PC-3 (cell line): ENCODE measurements around the gene EPO. TPM values are rescaled to one million over a fixed set of nuclear protein-coding genes. Genes with fewer than 3 reads are reported as not detected.

Experiments
- ATAC-seq: fragments of 200-7000 bp; cut with Tn5 transposase; 2 replicates; pipeline ENCODE4 v1.9.1; 2020; ENCODE audit warnings: mild to moderate bottlenecking, moderate library complexity
- BruUV-seq: library from RNA; stranded (reverse); fragments of 400-500 nt; replicated peaks from 2 replicates; lab custom pipeline; 2021; lab: Mats Ljungman, UMichigan
- CTCF ChIA-PET: fragments of 300-600 bp; sonication (Branson Sonifier 250); formaldehyde crosslinking; loops from one replicate; lab custom pipeline; 2022; ENCODE audit warnings: antibody characterized with exemption; lab: Charles Lee
- POLR2A ChIA-PET: fragments of 300-600 bp; sonication (Branson Sonifier 250); formaldehyde crosslinking; loops from one replicate; lab custom pipeline; 2022; ENCODE audit warnings: antibody characterized with exemption; ENCODE audit not compliant: unreplicated experiment; lab: Charles Lee
- DNase-seq: peaks from one replicate; pipeline ENCODE4 v3.0.0-alpha.2; 2015
- H2AFZ ChIP-seq: fragments of 300-600 bp; sonication (generic); 2 replicates; pipeline ENCODE4 v1.6.0; 2016; ENCODE audit warnings: antibody characterized with exemption, low read length
- H3F3A ChIP-seq: fragments of 300-600 bp; sonication (generic); one replicate; pipeline ENCODE4 v1.6.0; 2017; ENCODE audit warnings: antibody characterized with exemption, low read length, control low read depth, mild to moderate bottlenecking; ENCODE audit not compliant: unreplicated experiment
- H3K27ac ChIP-seq: fragments of 300-600 bp; sonication (generic); 2 replicates; pipeline ENCODE4 v1.5.1; 2016; ENCODE audit warnings: mild to moderate bottlenecking, low read length
- H3K27me3 ChIP-seq: fragments of 300-600 bp; sonication (generic); 2 replicates; pipeline ENCODE4 v1.6.1; 2016; ENCODE audit warnings: low read length, mixed read lengths
- H3K36me3 ChIP-seq: fragments of 300-600 bp; sonication (generic); 2 replicates; pipeline ENCODE4 v1.6.1; 2016; ENCODE audit warnings: low read depth, mixed run types, low read length, mixed read lengths
- H3K4me1 ChIP-seq: fragments of 300-600 bp; sonication (generic); 2 replicates; pipeline ENCODE4 v1.5.1; 2016; ENCODE audit warnings: low read length; ENCODE audit not compliant: insufficient read depth
- H3K4me2 ChIP-seq: fragments of 300-600 bp; sonication (generic); 2 replicates; pipeline ENCODE4 v1.6.0; 2016; ENCODE audit warnings: low read length
- H3K4me3 ChIP-seq: fragments of 300-600 bp; sonication (generic); 2 replicates; pipeline ENCODE4 v1.5.1; 2016; ENCODE audit warnings: mild to moderate bottlenecking, low read length, mixed read lengths
- H3K79me2 ChIP-seq: fragments of 300-600 bp; sonication (generic); 2 replicates; pipeline ENCODE4 v1.6.1; 2017; ENCODE audit warnings: low read length, mixed read lengths
- H3K9ac ChIP-seq: fragments of 300-600 bp; sonication (generic); 2 replicates; pipeline ENCODE4 v1.6.0; 2016; ENCODE audit warnings: mild to moderate bottlenecking, low read length
- H3K9me2 ChIP-seq: fragments of 300-600 bp; sonication (generic); replicated peaks from 2 replicates; pipeline ENCODE4 v1.6.1; 2016; ENCODE audit warnings: mixed run types, low read length, mixed read lengths
- H3K9me3 ChIP-seq: fragments of 300-600 bp; sonication (generic); 2 replicates; pipeline ENCODE4 v1.6.1; 2016; ENCODE audit warnings: low read length, mixed read lengths
- H4K20me1 ChIP-seq: fragments of 300-600 bp; sonication (generic); 2 replicates; pipeline ENCODE4 v1.6.1; 2016; ENCODE audit warnings: low read length, mixed read lengths
- CTCF ChIP-seq: fragments of 300-600 bp; sonication (generic); conservative IDR thresholded peaks from 2 replicates; pipeline ENCODE4 v1.5.1; 2017; ENCODE audit warnings: antibody characterized with exemption, low read depth, mild to moderate bottlenecking, low read length
- EZH2 ChIP-seq: fragments of 300-600 bp; sonication (generic); IDR thresholded peaks from one replicate; pipeline ENCODE4 v1.6.1; 2017; ENCODE audit warnings: antibody characterized with exemption, mild to moderate bottlenecking, low read length; ENCODE audit not compliant: unreplicated experiment
- EZH2phosphoT487 ChIP-seq: fragments of 300-600 bp; sonication (generic); IDR thresholded peaks from 2 replicates; pipeline ENCODE4 v1.6.1; 2018; ENCODE audit warnings: mild to moderate bottlenecking, antibody characterized with exemption, low read length, borderline replicate concordance
- intact Hi-C: fragments of 100-400 bp; cut with micrococcal nuclease; formaldehyde crosslinking; loops from 2 replicates; pipeline ENCODE4 v1.9.0; 2023
- total RNA-seq: library from RNA; depleted of rRNA; stranded (reverse); fragments of >200 nt; gene quantifications from 2 replicates; pipeline ENCODE4 v1.2.3, GENCODE V29; 2014

EPO gene
- total RNA-seq, 1 experiment from 2014 or later: not detected

- ChIA-PET POLR2A (no interaction called here), CTCF (interaction anchor here (0.6 to 0.8 kb wide), 3 partner anchors 25 to 195 kb away, joined by 3 to 11 read pairs (median 4); partner anchors contain the start of gene FBXO24)
- BruUV-seq: TSS peak; percentile 20
- intact Hi-C loops: loop anchor here (5.0 kb wide), 1 partner anchor 47 kb away; no protein-coding TSS in a partner anchor
- H3K4me2 ChIP-seq: peak overlapping the region; percentile 98
- TF ChIP-seq EZH2phosphoT487 (no peak), EZH2 (no peak), CTCF (no peak)
- peak overlapping the region; percentile 100 for H3K4me3 ChIP-seq
- no peaks in the 10 kb centered on the region for H3K27me3 ChIP-seq
- H3K9ac ChIP-seq: peak overlapping the region; percentile 92
- no peaks in the 10 kb centered on the region for H4K20me1 ChIP-seq
- DNase-seq: no peak
- H3K36me3 ChIP-seq: peaks cover 8% of the 10 kb centered on the region; the same call in 1 of the 2 replicates
- no peaks in the 10 kb centered on the region for H3K9me3 ChIP-seq
- peak overlapping the region; percentile 70 for H2AFZ ChIP-seq
- H3F3A ChIP-seq: no peaks in the 10 kb centered on the region
- no peaks in the 10 kb centered on the region for H3K4me1 ChIP-seq
- peak; percentile 1; the same call in 1 of the 2 replicates for ATAC-seq
- H3K79me2 ChIP-seq: peaks cover 24% of the 10 kb centered on the region
- no peak overlapping the region for H3K27ac ChIP-seq
- H3K9me2 ChIP-seq: no peaks in the 10 kb centered on the region
Observed at GRCh38 chr7:100674411-100675104, 45.7 kb upstream of the EPO start.

GRCh38 chr7:100675105-100675451 lies 45.2 kb upstream of the EPO start:
- Histone ChIP-seq H3K79me2 (peaks cover 24% of the 10 kb centered on the region), H3K9ac (peak overlapping the region; percentile 92; the same call in 1 of the 2 replicates), H2AFZ (no peak overlapping the region), H3F3A (no peaks in the 10 kb centered on the region), H3K27me3 (no peaks in the 10 kb centered on the region), H3K9me2 (no peaks in the 10 kb centered on the region), H3K4me3 (peak overlapping the region; percentile 100), H3K27ac (no peak overlapping the region), H3K36me3 (peaks cover 8% of the 10 kb centered on the region; the same call in 1 of the 2 replicates), H3K4me2 (peak overlapping the region; percentile 98), H3K9me3 (no peaks in the 10 kb centered on the region), H4K20me1 (no peaks in the 10 kb centered on the region), H3K4me1 (no peaks in the 10 kb centered on the region)
- POLR2A ChIA-PET: no interaction called here
- DNase-seq: no peak
- intact Hi-C loops: no loop called here
- no peak for ATAC-seq
- CTCF ChIA-PET: interaction anchor here (0.6 kb wide), 2 partner anchors 26 to 196 kb away, joined by 4 to 11 read pairs; no protein-coding TSS in a partner anchor
- BruUV-seq: no TSS peak
- TF ChIP-seq EZH2phosphoT487: no peak
- TF ChIP-seq CTCF: no peak
- no peak for TF ChIP-seq EZH2
